Osteoblast (primary cell): Measurements from ENCODE around the gene GLIS2. TPM values are rescaled to one million over a fixed set of nuclear protein-coding genes. Genes with fewer than 3 reads are reported as not detected.

ENCODE experiments used
- DNase-seq: peaks from one replicate; pipeline ENCODE4 v3.0.0; 2011; ENCODE audit warnings: low spot score, mixed read lengths; ENCODE audit not compliant: insufficient read length; ENCODE audit errors: missing footprints
- H2AFZ ChIP-seq: 2 replicates; pipeline ENCODE4 v1.6.0; 2011; ENCODE audit warnings: mild to moderate bottlenecking, low read length
- H3K27ac ChIP-seq: 2 replicates; pipeline ENCODE4 v1.5.1; 2011; ENCODE audit warnings: mild to moderate bottlenecking, low read depth, low read length, moderate library complexity
- H3K27me3 ChIP-seq: 2 replicates; pipeline ENCODE4 v1.6.0; 2012; ENCODE audit warnings: mild to moderate bottlenecking, control low read depth, inconsistent platforms, low read length, moderate library complexity; ENCODE audit not compliant: insufficient read depth
- H3K36me3 ChIP-seq: 2 replicates; pipeline ENCODE4 v1.5.1; 2011; ENCODE audit warnings: mild to moderate bottlenecking, low read length, control low read depth, moderate library complexity; ENCODE audit not compliant: insufficient read depth
- H3K4me1 ChIP-seq: 2 replicates; pipeline ENCODE4 v1.5.1; 2011; ENCODE audit warnings: mild to moderate bottlenecking, low read length, control low read depth, moderate library complexity; ENCODE audit not compliant: insufficient read depth
- H3K4me2 ChIP-seq: 2 replicates; pipeline ENCODE4 v1.6.0; 2011; ENCODE audit warnings: mild to moderate bottlenecking, low read length; ENCODE audit not compliant: insufficient read depth
- H3K4me3 ChIP-seq: fragments of 200-600 bp; sonication (generic); 3 replicates; pipeline ENCODE4 v1.5.1; 2012; ENCODE audit warnings: mild to moderate bottlenecking, low read length, inconsistent platforms; ENCODE audit not compliant: insufficient read depth
- H3K79me2 ChIP-seq: 2 replicates; pipeline ENCODE4 v1.6.0; 2012; ENCODE audit warnings: mild to moderate bottlenecking, low read length, control low read depth, inconsistent platforms; ENCODE audit not compliant: insufficient read depth
- H3K9me3 ChIP-seq: 2 replicates; pipeline ENCODE4 v1.5.1; 2011; ENCODE audit warnings: low read depth, low read length, control low read depth
- H4K20me1 ChIP-seq: 2 replicates; pipeline ENCODE4 v1.6.0; 2012; ENCODE audit warnings: mild to moderate bottlenecking, low read length, control low read depth; ENCODE audit not compliant: insufficient read depth
- total RNA-seq: library from RNA; depleted of rRNA; stranded (reverse); fragments of >200 nt; gene quantifications from 2 replicates; pipeline ENCODE4 v1.2.3, GENCODE V29; 2012
- TF ChIP-seq, protein P1 (sequence below): IDR thresholded peaks from 2 replicates; pipeline ENCODE4 v1.5.1; 2011; ENCODE audit warnings: mild to moderate bottlenecking, low read depth, low read length, moderate library complexity; ENCODE audit errors: extremely low read depth

GLIS2 gene
- total RNA-seq, 1 donor = 5.4 TPM

- H3K79me2 ChIP-seq = no peaks in the 10 kb centered on the region
- no peak overlapping the region for H3K4me3 ChIP-seq
- H4K20me1 ChIP-seq = peaks cover 4% of the 10 kb centered on the region
- H3K4me1 ChIP-seq = peaks cover 10% of the 10 kb centered on the region
- no peak for DNase-seq
- no peak overlapping the region for H2AFZ ChIP-seq
- no peaks in the 10 kb centered on the region for H3K9me3 ChIP-seq
- no peak overlapping the region for H3K27ac ChIP-seq
- TF ChIP-seq, protein P1, sequence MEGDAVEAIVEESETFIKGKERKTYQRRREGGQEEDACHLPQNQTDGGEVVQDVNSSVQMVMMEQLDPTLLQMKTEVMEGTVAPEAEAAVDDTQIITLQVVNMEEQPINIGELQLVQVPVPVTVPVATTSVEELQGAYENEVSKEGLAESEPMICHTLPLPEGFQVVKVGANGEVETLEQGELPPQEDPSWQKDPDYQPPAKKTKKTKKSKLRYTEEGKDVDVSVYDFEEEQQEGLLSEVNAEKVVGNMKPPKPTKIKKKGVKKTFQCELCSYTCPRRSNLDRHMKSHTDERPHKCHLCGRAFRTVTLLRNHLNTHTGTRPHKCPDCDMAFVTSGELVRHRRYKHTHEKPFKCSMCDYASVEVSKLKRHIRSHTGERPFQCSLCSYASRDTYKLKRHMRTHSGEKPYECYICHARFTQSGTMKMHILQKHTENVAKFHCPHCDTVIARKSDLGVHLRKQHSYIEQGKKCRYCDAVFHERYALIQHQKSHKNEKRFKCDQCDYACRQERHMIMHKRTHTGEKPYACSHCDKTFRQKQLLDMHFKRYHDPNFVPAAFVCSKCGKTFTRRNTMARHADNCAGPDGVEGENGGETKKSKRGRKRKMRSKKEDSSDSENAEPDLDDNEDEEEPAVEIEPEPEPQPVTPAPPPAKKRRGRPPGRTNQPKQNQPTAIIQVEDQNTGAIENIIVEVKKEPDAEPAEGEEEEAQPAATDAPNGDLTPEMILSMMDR = no peak
- H3K36me3 ChIP-seq = no peaks in the 10 kb centered on the region
- H3K27me3 ChIP-seq = no peaks in the 10 kb centered on the region
- H3K4me2 ChIP-seq = no peak overlapping the region
Measured at GRCh38 chr16:4364196-4365013, 48.5 kb downstream of the GLIS2 start.

- no peak overlapping the region for H3K27ac ChIP-seq
- TF ChIP-seq, protein P1 = no peak
- H3K79me2 ChIP-seq = no peaks in the 10 kb centered on the region
- no peaks in the 10 kb centered on the region for H3K27me3 ChIP-seq
- H3K9me3 ChIP-seq = no peaks in the 10 kb centered on the region
- no peak for DNase-seq
- H3K4me2 ChIP-seq = no peak overlapping the region
- H3K4me1 ChIP-seq = peaks cover 16% of the 10 kb centered on the region
- H3K4me3 ChIP-seq = no peak overlapping the region
- H2AFZ ChIP-seq = no peak overlapping the region
- peaks cover 4% of the 10 kb centered on the region for H4K20me1 ChIP-seq
- H3K36me3 ChIP-seq = no peaks in the 10 kb centered on the region
Measured at GRCh38 chr16:4365014-4365406, 49.1 kb downstream of the GLIS2 start.

DNA sequence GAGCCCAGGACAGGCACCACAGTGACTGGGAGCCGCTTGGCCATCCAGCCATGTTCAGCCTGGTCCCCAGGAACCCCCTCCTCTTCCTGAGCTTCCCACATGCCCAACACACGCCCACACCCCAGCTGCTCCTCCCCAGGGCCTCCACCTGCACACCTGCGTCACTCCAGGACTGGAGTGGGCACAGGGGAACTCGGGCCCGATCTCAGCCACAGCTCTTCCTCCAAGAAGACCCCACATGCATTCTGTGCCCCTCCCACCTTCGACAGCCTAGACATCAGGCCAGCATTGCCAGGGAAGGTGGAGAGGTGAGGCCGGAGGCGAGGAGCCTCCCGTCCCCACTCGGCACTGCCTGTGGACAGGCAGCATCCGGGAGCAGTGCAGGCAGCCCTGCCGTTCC lies 49.7 kb downstream of the GLIS2 start:
- no peak for DNase-seq
- peaks cover 4% of the 10 kb centered on the region for H4K20me1 ChIP-seq
- no peak overlapping the region for H3K27ac ChIP-seq
- no peaks in the 10 kb centered on the region for H3K79me2 ChIP-seq
- H3K4me2 ChIP-seq = no peak overlapping the region
- peaks cover 22% of the 10 kb centered on the region for H3K4me1 ChIP-seq
- H3K9me3 ChIP-seq = no peaks in the 10 kb centered on the region
- TF ChIP-seq, protein P1 = no peak
- H3K27me3 ChIP-seq = no peaks in the 10 kb centered on the region
- no peak overlapping the region for H3K4me3 ChIP-seq
- H3K36me3 ChIP-seq = no peaks in the 10 kb centered on the region
- H2AFZ ChIP-seq = no peak overlapping the region

DNA sequence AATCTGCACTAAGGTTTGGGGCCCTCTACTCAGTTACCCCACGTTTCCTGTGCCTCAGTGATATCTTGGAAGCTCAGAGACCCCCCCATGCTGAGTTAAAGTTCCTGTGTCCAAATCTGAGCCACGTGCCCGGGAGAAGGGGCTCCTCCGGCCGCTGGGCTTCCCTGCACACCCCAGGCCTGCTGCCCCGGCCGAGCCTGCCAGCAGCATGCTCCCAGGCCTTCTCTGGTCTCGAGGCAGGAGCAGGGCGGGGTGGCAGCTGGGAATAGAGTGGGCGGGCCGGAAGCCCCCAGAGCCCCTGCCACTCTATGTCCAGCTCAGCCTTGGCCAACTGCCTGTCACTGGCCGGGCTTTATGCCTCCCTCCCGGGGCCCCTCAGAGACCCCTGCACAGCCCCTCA lies 50.1 kb downstream of the GLIS2 start:
- H3K4me2 ChIP-seq = no peak overlapping the region
- H3K9me3 ChIP-seq = no peaks in the 10 kb centered on the region
- DNase-seq = no peak
- H3K4me1 ChIP-seq = peaks cover 26% of the 10 kb centered on the region
- H3K4me3 ChIP-seq = no peak overlapping the region
- H3K79me2 ChIP-seq = no peaks in the 10 kb centered on the region
- no peak overlapping the region for H3K27ac ChIP-seq
- peaks cover 6% of the 10 kb centered on the region for H4K20me1 ChIP-seq
- TF ChIP-seq, protein P1 = no peak
- no peak overlapping the region for H2AFZ ChIP-seq
- no peaks in the 10 kb centered on the region for H3K36me3 ChIP-seq
- no peaks in the 10 kb centered on the region for H3K27me3 ChIP-seq
